GM12801 (cell line): ENCODE results near the gene CHMP6.

Source experiments
- CTCF ChIP-seq: IDR thresholded peaks from one replicate; pipeline ENCODE4 v1.5.1; 2011; ENCODE audit warnings: control low read depth; ENCODE audit not compliant: insufficient read length; ENCODE audit errors: extremely low read depth

CHMP6 gene

GRCh38 chr17:80980397-80981061 lies 11.1 kb upstream of the CHMP6 start:
- no peak for TF ChIP-seq CTCF

- no peak for TF ChIP-seq CTCF
These were observed 10.4 kb upstream of the CHMP6 start for GRCh38 chr17:80981062-80981902.

- no peak for TF ChIP-seq CTCF
These were observed 9.7 kb upstream of the CHMP6 start for GRCh38 chr17:80981929-80982425.

GRCh38 chr17:80982426-80982974 lies 9.1 kb upstream of the CHMP6 start:
- no peak for TF ChIP-seq CTCF

- no peak for TF ChIP-seq CTCF
These were observed 8.1 kb upstream of the CHMP6 start for GRCh38 chr17:80983545-80983944.

- TF ChIP-seq CTCF = no peak
These were observed 6.9 kb upstream of the CHMP6 start for GRCh38 chr17:80984749-80985148.

GRCh38 chr17:80986046-80986445 lies 5.6 kb upstream of the CHMP6 start:
- no peak for TF ChIP-seq CTCF
